GM19467 (cell line): ENCODE results near the gene GALNT2.
A peak's percentile ranks its signal among the peaks of the same experiment; 100 is the strongest.

Source experiments
- ATAC-seq: cut with Tn5 transposase; IDR thresholded peaks from one replicate; pipeline ENCODE4 v1.9.1; 2021; ENCODE audit warnings: mild to moderate bottlenecking, moderate library complexity; ENCODE audit not compliant: unreplicated experiment

The GALNT2 gene

GRCh38 chr1:230090194-230090711, 23.2 kb downstream of the GALNT2 start:
- ATAC-seq, result no peak

GRCh38 chr1:230091473-230092231, 24.6 kb downstream of the GALNT2 start:
- no peak for ATAC-seq

GRCh38 chr1:230094746-230095145, 27.7 kb downstream of the GALNT2 start:
- no peak for ATAC-seq

- no peak for ATAC-seq
Measured at GRCh38 chr1:230095938-230096337, 28.9 kb downstream of the GALNT2 start.

- ATAC-seq, result no peak
Measured at GRCh38 chr1:230097370-230097769, 30.3 kb downstream of the GALNT2 start.

GRCh38 chr1:230098723-230099122, 31.7 kb downstream of the GALNT2 start:
- no peak for ATAC-seq

- ATAC-seq, result no peak
Measured at GRCh38 chr1:230099465-230099864, 32.4 kb downstream of the GALNT2 start.

- ATAC-seq, result no peak
Measured at GRCh38 chr1:230100932-230101331, 33.9 kb downstream of the GALNT2 start.

GRCh38 chr1:230101556-230101955, 34.5 kb downstream of the GALNT2 start:
- ATAC-seq, result no peak

- no peak for ATAC-seq
Measured at GRCh38 chr1:230102046-230102445, 35.0 kb downstream of the GALNT2 start.

- no peak for ATAC-seq
Measured at GRCh38 chr1:230102472-230102871, 35.4 kb downstream of the GALNT2 start.

- ATAC-seq, result no peak
Measured at GRCh38 chr1:230103306-230104173, 36.5 kb downstream of the GALNT2 start.

- peak; percentile 42 for ATAC-seq
Measured at GRCh38 chr1:230104395-230105244, 37.6 kb downstream of the GALNT2 start.

GRCh38 chr1:230105245-230105753, 38.3 kb downstream of the GALNT2 start:
- ATAC-seq, result no peak

- peak; percentile 21 for ATAC-seq
Measured at GRCh38 chr1:230105754-230106625, 39.0 kb downstream of the GALNT2 start.

GRCh38 chr1:230107941-230108340, 40.9 kb downstream of the GALNT2 start:
- ATAC-seq, result no peak

- ATAC-seq, result no peak
Measured at GRCh38 chr1:230108580-230108979, 41.5 kb downstream of the GALNT2 start.

- no peak for ATAC-seq
Measured at GRCh38 chr1:230109066-230109465, 42.0 kb downstream of the GALNT2 start.

- ATAC-seq, result peak; percentile 82
Measured at GRCh38 chr1:230109895-230110667, 43.0 kb downstream of the GALNT2 start.
